ENCODE measurements around the gene AMZ1. TPM values are rescaled to one million over a fixed set of nuclear protein-coding genes. Genes with fewer than 3 reads are reported as not detected.
A peak's percentile ranks its signal among the peaks of the same experiment; 100 is the strongest.

Gene AMZ1
- polyA plus RNA-seq, 1 experiment, result 0.43 TPM

GRCh38 chr7:2659556-2660358 is 28.2 kb upstream of the AMZ1 start:
- no peak for DNase-seq (ENCODE audit: low read depth, low spot score)
- TF ChIP-seq CTCF (IDR thresholded peaks at IDR 0.05; ENCODE audit: low read depth, low read length), result no peak
- Histone ChIP-seq H3K27me3 (ENCODE audit: control insufficient read depth, insufficient read depth, low read length) (no peaks in the 10 kb centered on the region), H3K27ac (ENCODE audit: low read depth, low read length) (no peak overlapping the region), H3K4me3 (ENCODE audit: low read depth, low read length) (no peak overlapping the region), H3K9me3 (ENCODE audit: control insufficient read depth, insufficient read depth, low read length) (no peaks in the 10 kb centered on the region; the same call in 1 of the 2 replicates)
- ChIA-PET CTCF (no interaction called here), POLR2A (interaction anchor here (1.2 kb wide), 1 partner anchor 14 kb away, joined by 3 read pairs; no protein-coding TSS in a partner anchor)

GRCh38 chr7:2660359-2661095 is 27.5 kb upstream of the AMZ1 start:
- CTCF ChIA-PET, result no interaction called here
- no peak overlapping the region for H3K27ac ChIP-seq (ENCODE audit: low read depth, low read length)
- H3K27me3 ChIP-seq (ENCODE audit: control insufficient read depth, insufficient read depth, low read length), result no peaks in the 10 kb centered on the region
- POLR2A ChIA-PET, result interaction anchor here (1.2 kb wide), 1 partner anchor 15 kb away, joined by 3 read pairs; no protein-coding TSS in a partner anchor
- H3K9me3 ChIP-seq (ENCODE audit: control insufficient read depth, insufficient read depth, low read length), result peaks cover 3% of the 10 kb centered on the region; the same call in 1 of the 2 replicates
- no peak for DNase-seq (ENCODE audit: low read depth, low spot score)
- no peak overlapping the region for H3K4me3 ChIP-seq (ENCODE audit: low read depth, low read length)
- TF ChIP-seq CTCF (IDR thresholded peaks at IDR 0.05; ENCODE audit: low read depth, low read length), result peak; percentile 39

GRCh38 chr7:2661096-2661449 is 26.9 kb upstream of the AMZ1 start:
- no peak for DNase-seq (ENCODE audit: low read depth, low spot score)
- ChIA-PET CTCF (no interaction called here), POLR2A (no interaction called here)
- no peak overlapping the region for H3K4me3 ChIP-seq (ENCODE audit: low read depth, low read length)
- no peak for TF ChIP-seq CTCF (IDR thresholded peaks at IDR 0.05; ENCODE audit: low read depth, low read length)
- H3K9me3 ChIP-seq (ENCODE audit: control insufficient read depth, insufficient read depth, low read length), result peaks cover 6% of the 10 kb centered on the region; the same call in 1 of the 2 replicates
- no peak overlapping the region for H3K27ac ChIP-seq (ENCODE audit: low read depth, low read length)
- no peaks in the 10 kb centered on the region for H3K27me3 ChIP-seq (ENCODE audit: control insufficient read depth, insufficient read depth, low read length)

- ChIA-PET POLR2A (no interaction called here), CTCF (no interaction called here)
- DNase-seq (ENCODE audit: low read depth, low spot score), result no peak
Observed at GRCh38 chr7:2661602-2662272, 26.3 kb upstream of the AMZ1 start.

More at GRCh38 chr7:2661602-2662272, 26.3 kb upstream of the AMZ1 start:
- TF ChIP-seq CTCF (IDR thresholded peaks at IDR 0.05; ENCODE audit: low read depth, low read length), result peak; percentile 27; the same call in 1 of the 2 replicates
- H3K4me3 ChIP-seq (ENCODE audit: low read depth, low read length), result no peak overlapping the region
- no peak overlapping the region for H3K27ac ChIP-seq (ENCODE audit: low read depth, low read length)
- H3K9me3 ChIP-seq (ENCODE audit: control insufficient read depth, insufficient read depth, low read length), result peaks cover 7% of the 10 kb centered on the region; the same call in 1 of the 2 replicates
- H3K27me3 ChIP-seq (ENCODE audit: control insufficient read depth, insufficient read depth, low read length), result no peaks in the 10 kb centered on the region

All from AG04450 (cell line).